ENCODE measurements around the gene ZSWIM6. TPM values are rescaled to one million over a fixed set of nuclear protein-coding genes. Genes with fewer than 3 reads are reported as not detected.

ZSWIM6 gene
- total RNA-seq, 1 experiment from 2014 or later: 10.8 TPM

GRCh38 chr5:61425918-61426317, 93.9 kb downstream of the ZSWIM6 start:
- intact Hi-C loops (cut with micrococcal nuclease; ENCODE audit: unreplicated experiment): no loop called here
- H3K36me3 ChIP-seq (ENCODE audit: control insufficient read depth, insufficient read depth, low read length): no peaks in the 10 kb centered on the region
- in situ Hi-C loops (cut with HindIII; ENCODE audit: low pct_unique_long_range_greater_than_20kb, low sequenced_read_pairs): no loop called here
- DNase-seq (ENCODE audit: low read depth, low spot score) (no peak), ATAC-seq (no peak)
- TF ChIP-seq TCF7L2 (IDR thresholded peaks at IDR 0.05; ENCODE audit: low read depth, low read length): no peak
- no peak for TF ChIP-seq POLR2AphosphoS5 (IDR thresholded peaks at IDR 0.05; ENCODE audit: low read depth, low read length)
- TF ChIP-seq SIN3A (IDR thresholded peaks at IDR 0.05; ENCODE audit: borderline replicate concordance, insufficient read depth, low read depth, low read length): no peak
- TF ChIP-seq, protein P1, sequence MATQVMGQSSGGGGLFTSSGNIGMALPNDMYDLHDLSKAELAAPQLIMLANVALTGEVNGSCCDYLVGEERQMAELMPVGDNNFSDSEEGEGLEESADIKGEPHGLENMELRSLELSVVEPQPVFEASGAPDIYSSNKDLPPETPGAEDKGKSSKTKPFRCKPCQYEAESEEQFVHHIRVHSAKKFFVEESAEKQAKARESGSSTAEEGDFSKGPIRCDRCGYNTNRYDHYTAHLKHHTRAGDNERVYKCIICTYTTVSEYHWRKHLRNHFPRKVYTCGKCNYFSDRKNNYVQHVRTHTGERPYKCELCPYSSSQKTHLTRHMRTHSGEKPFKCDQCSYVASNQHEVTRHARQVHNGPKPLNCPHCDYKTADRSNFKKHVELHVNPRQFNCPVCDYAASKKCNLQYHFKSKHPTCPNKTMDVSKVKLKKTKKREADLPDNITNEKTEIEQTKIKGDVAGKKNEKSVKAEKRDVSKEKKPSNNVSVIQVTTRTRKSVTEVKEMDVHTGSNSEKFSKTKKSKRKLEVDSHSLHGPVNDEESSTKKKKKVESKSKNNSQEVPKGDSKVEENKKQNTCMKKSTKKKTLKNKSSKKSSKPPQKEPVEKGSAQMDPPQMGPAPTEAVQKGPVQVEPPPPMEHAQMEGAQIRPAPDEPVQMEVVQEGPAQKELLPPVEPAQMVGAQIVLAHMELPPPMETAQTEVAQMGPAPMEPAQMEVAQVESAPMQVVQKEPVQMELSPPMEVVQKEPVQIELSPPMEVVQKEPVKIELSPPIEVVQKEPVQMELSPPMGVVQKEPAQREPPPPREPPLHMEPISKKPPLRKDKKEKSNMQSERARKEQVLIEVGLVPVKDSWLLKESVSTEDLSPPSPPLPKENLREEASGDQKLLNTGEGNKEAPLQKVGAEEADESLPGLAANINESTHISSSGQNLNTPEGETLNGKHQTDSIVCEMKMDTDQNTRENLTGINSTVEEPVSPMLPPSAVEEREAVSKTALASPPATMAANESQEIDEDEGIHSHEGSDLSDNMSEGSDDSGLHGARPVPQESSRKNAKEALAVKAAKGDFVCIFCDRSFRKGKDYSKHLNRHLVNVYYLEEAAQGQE (IDR thresholded peaks at IDR 0.05; ENCODE audit: insufficient read depth in 1 of 2, low read depth in 2 of 2, low read length in 1 of 2): no peak
- TF ChIP-seq, protein P2, sequence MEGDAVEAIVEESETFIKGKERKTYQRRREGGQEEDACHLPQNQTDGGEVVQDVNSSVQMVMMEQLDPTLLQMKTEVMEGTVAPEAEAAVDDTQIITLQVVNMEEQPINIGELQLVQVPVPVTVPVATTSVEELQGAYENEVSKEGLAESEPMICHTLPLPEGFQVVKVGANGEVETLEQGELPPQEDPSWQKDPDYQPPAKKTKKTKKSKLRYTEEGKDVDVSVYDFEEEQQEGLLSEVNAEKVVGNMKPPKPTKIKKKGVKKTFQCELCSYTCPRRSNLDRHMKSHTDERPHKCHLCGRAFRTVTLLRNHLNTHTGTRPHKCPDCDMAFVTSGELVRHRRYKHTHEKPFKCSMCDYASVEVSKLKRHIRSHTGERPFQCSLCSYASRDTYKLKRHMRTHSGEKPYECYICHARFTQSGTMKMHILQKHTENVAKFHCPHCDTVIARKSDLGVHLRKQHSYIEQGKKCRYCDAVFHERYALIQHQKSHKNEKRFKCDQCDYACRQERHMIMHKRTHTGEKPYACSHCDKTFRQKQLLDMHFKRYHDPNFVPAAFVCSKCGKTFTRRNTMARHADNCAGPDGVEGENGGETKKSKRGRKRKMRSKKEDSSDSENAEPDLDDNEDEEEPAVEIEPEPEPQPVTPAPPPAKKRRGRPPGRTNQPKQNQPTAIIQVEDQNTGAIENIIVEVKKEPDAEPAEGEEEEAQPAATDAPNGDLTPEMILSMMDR (IDR thresholded peaks at IDR 0.05): no peak
- BruUV-seq (replicated peaks): no TSS peak
- ChIA-PET POLR2A (no interaction called here), CTCF (no interaction called here)
- H3K4me1 ChIP-seq (ENCODE audit: control insufficient read depth, insufficient read depth, low read length): peaks cover 8% of the 10 kb centered on the region; the same call in 1 of the 2 replicates
- no peaks in the 10 kb centered on the region for H3K9me3 ChIP-seq (ENCODE audit: control insufficient read depth, insufficient read depth, low read depth, low read length)
- no peaks in the 10 kb centered on the region for H3K27me3 ChIP-seq (ENCODE audit: control insufficient read depth, insufficient read depth, low read length)
- H3K27ac ChIP-seq (ENCODE audit: low read length): no peak overlapping the region
- H3K4me3 ChIP-seq (ENCODE audit: low read depth in 2 of 2, low read length in 2 of 2): no peak overlapping the region

GRCh38 chr5:61429906-61430305, 97.8 kb downstream of the ZSWIM6 start:
- no TSS peak for BruUV-seq (replicated peaks)
- H3K27ac ChIP-seq (ENCODE audit: low read length): no peak overlapping the region
- ChIA-PET CTCF (no interaction called here), POLR2A (no interaction called here)
- no peak overlapping the region for H3K4me3 ChIP-seq (ENCODE audit: low read depth in 2 of 2, low read length in 2 of 2)
- no peaks in the 10 kb centered on the region for H3K9me3 ChIP-seq (ENCODE audit: control insufficient read depth, insufficient read depth, low read depth, low read length)
- ATAC-seq (no peak), DNase-seq (ENCODE audit: low read depth, low spot score) (no peak)
- in situ Hi-C loops (cut with HindIII; ENCODE audit: low pct_unique_long_range_greater_than_20kb, low sequenced_read_pairs) (no loop called here), intact Hi-C loops (cut with micrococcal nuclease; ENCODE audit: unreplicated experiment) (no loop called here)
- TF ChIP-seq, protein P2 (IDR thresholded peaks at IDR 0.05): no peak
- TF ChIP-seq TCF7L2 (IDR thresholded peaks at IDR 0.05; ENCODE audit: low read depth, low read length) (no peak), SIN3A (IDR thresholded peaks at IDR 0.05; ENCODE audit: borderline replicate concordance, insufficient read depth, low read depth, low read length) (no peak), POLR2AphosphoS5 (IDR thresholded peaks at IDR 0.05; ENCODE audit: low read depth, low read length) (no peak)
- TF ChIP-seq, protein P1 (IDR thresholded peaks at IDR 0.05; ENCODE audit: insufficient read depth in 1 of 2, low read depth in 2 of 2, low read length in 1 of 2): no peak
- H3K27me3 ChIP-seq (ENCODE audit: control insufficient read depth, insufficient read depth, low read length): no peaks in the 10 kb centered on the region
- no peaks in the 10 kb centered on the region for H3K4me1 ChIP-seq (ENCODE audit: control insufficient read depth, insufficient read depth, low read length)
- H3K36me3 ChIP-seq (ENCODE audit: control insufficient read depth, insufficient read depth, low read length): no peaks in the 10 kb centered on the region
